ENCODE results near the gene KIAA1217. TPM values are rescaled to one million over a fixed set of nuclear protein-coding genes. Genes with fewer than 3 reads are reported as not detected.
A peak's percentile ranks its signal among the peaks of the same experiment; 100 is the strongest.

Gene KIAA1217
- total RNA-seq, 1 donor from 2014 or later, result 2.0 TPM

DNA sequence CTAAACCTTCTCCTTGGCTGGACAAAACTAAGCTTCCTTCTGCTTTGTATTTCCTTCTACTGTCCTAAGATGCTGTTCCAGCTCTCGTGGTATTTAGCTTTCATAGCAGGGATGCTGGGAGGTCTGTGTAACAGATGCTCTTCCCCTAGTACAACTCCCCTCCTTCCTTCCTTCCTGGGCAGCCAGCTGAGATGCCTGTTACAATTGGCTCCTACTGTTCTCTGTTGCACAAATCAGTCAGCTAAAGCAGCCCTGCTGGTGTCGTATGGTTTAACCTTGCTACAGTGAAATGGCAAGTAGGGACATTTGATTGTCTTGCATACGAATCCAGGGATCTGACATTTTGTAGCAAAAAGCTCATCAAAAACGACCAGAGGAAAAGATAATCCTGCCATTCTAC lies 371.0 kb downstream of the KIAA1217 start:
- Mint-ChIP-seq H3K27me3 (peaks cover 11% of the 10 kb centered on the region), H3K27ac (no peak overlapping the region), H3K4me1 (peaks cover 12% of the 10 kb centered on the region), H3K36me3 (ENCODE audit: low read depth) (peaks cover 10% of the 10 kb centered on the region), H3K4me3 (no peak overlapping the region), H3K9me3 (no peaks in the 10 kb centered on the region)
- intact Hi-C loops (cut with micrococcal nuclease), result no loop called here
- DNase-seq, result no peak

- peaks cover 4% of the 10 kb centered on the region for H3K4me1 Mint-ChIP-seq
- intact Hi-C loops (cut with micrococcal nuclease), result no loop called here
- no peak overlapping the region for H3K4me3 Mint-ChIP-seq
- H3K36me3 Mint-ChIP-seq (ENCODE audit: low read depth), result peaks cover 68% of the 10 kb centered on the region
- H3K27me3 Mint-ChIP-seq, result no peaks in the 10 kb centered on the region
- H3K27ac Mint-ChIP-seq, result no peak overlapping the region
- DNase-seq, result no peak
- no peaks in the 10 kb centered on the region for H3K9me3 Mint-ChIP-seq
These were observed 380.3 kb downstream of the KIAA1217 start for GRCh38 chr10:24589265-24589664.

GRCh38 chr10:24590697-24591457 lies 381.9 kb downstream of the KIAA1217 start:
- no peak overlapping the region for H3K4me3 Mint-ChIP-seq
- H3K27ac Mint-ChIP-seq, result peak overlapping the region; percentile 0
- intact Hi-C loops (cut with micrococcal nuclease), result no loop called here
- no peaks in the 10 kb centered on the region for H3K9me3 Mint-ChIP-seq
- no peak for DNase-seq
- H3K36me3 Mint-ChIP-seq (ENCODE audit: low read depth), result peaks cover 65% of the 10 kb centered on the region
- no peaks in the 10 kb centered on the region for H3K27me3 Mint-ChIP-seq
- H3K4me1 Mint-ChIP-seq, result peaks cover 4% of the 10 kb centered on the region

DNA sequence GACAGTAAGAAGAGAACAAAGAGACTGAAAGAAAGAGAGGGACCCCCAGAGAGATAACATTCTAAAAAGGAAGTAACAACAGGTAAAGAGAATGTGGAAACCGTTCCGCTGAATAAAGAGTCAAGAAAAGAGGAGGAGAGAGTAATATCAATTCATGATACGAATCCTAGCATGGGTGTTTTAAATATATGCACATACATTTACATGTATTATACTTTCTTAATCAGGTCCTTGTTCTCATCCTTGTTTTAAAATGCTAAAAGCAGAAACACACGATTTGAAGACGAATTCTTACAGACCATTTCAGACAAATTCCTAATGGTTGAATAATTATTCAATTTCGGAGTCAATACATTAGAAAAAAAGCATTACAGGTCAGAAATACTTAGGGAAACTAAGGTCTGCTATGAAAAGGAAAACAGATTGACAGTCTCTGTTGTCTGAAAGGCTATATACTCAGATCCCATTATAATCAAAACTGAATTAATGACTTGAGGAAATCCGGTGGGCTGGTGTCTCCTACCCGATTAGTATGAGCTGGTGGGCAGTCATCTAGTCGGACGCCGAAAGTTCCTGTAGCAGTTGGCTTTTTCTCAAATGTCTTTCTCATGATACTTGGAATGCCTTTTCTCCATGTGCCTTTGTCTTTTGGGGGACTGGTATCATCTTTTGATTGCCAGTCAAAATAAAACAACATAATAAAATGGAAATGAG lies 387.4 kb downstream of the KIAA1217 start:
- no peaks in the 10 kb centered on the region for H3K9me3 Mint-ChIP-seq
- no peak overlapping the region for H3K27ac Mint-ChIP-seq
- peaks cover 64% of the 10 kb centered on the region for H3K36me3 Mint-ChIP-seq (ENCODE audit: low read depth)
- DNase-seq, result no peak
- intact Hi-C loops (cut with micrococcal nuclease), result no loop called here
- no peaks in the 10 kb centered on the region for H3K27me3 Mint-ChIP-seq
- H3K4me1 Mint-ChIP-seq, result peaks cover 6% of the 10 kb centered on the region
- no peak overlapping the region for H3K4me3 Mint-ChIP-seq

GRCh38 chr10:24597426-24597825 lies 388.5 kb downstream of the KIAA1217 start:
- peaks cover 58% of the 10 kb centered on the region for H3K36me3 Mint-ChIP-seq (ENCODE audit: low read depth)
- DNase-seq, result no peak
- no peaks in the 10 kb centered on the region for H3K9me3 Mint-ChIP-seq
- no peaks in the 10 kb centered on the region for H3K27me3 Mint-ChIP-seq
- no peak overlapping the region for H3K27ac Mint-ChIP-seq
- H3K4me1 Mint-ChIP-seq, result peaks cover 7% of the 10 kb centered on the region
- no peak overlapping the region for H3K4me3 Mint-ChIP-seq
- intact Hi-C loops (cut with micrococcal nuclease), result no loop called here
